Memory B cell (primary cell): ENCODE measurements around the gene GPR35.

Source experiments
- ATAC-seq: fragments of 150-1000 bp; cut with Tn5 transposase; 2 replicates; pipeline ENCODE4 v1.10.0; 2021; ENCODE audit warnings: low read depth, mild to moderate bottlenecking, moderate library complexity
- DNase-seq, 2 donors: peaks; one replicate each; pipeline ENCODE4 v3.0.0; 2022; ENCODE audit warnings: low spot score in 2 of 2
- H3K27ac Mint-ChIP-seq: one replicate; pipeline ENCODE4 v1.8.0; 2022; ENCODE audit warnings: mild to moderate bottlenecking, moderate library complexity, mixed read lengths
- H3K27me3 Mint-ChIP-seq: one replicate; pipeline ENCODE4 v1.8.0; 2022; ENCODE audit warnings: mixed read lengths
- H3K36me3 Mint-ChIP-seq: one replicate; pipeline ENCODE4 v1.8.0; 2022; ENCODE audit warnings: mild to moderate bottlenecking, mixed read lengths
- H3K4me1 Mint-ChIP-seq: one replicate; pipeline ENCODE4 v1.8.0; 2022; ENCODE audit warnings: mixed read lengths
- H3K4me3 Mint-ChIP-seq: one replicate; pipeline ENCODE4 v1.8.0; 2022; ENCODE audit warnings: mild to moderate bottlenecking, moderate library complexity, mixed read lengths
- H3K9me3 Mint-ChIP-seq: one replicate; pipeline ENCODE4 v1.8.0; 2022; ENCODE audit warnings: mixed read lengths

GPR35 gene

GRCh38 chr2:240585101-240585500 is 40.2 kb upstream of the GPR35 start:
- H3K27ac Mint-ChIP-seq, result peak overlapping the region; percentile 93
- H3K4me3 Mint-ChIP-seq, result peak overlapping the region; percentile 89
- H3K27me3 Mint-ChIP-seq, result no peaks in the 10 kb centered on the region
- ATAC-seq, result peak; percentile 31
- H3K9me3 Mint-ChIP-seq, result peaks cover 1% of the 10 kb centered on the region
- peaks cover 36% of the 10 kb centered on the region for H3K4me1 Mint-ChIP-seq
- DNase-seq, result peak; percentile 25 to 46
- peaks cover 10% of the 10 kb centered on the region for H3K36me3 Mint-ChIP-seq

GRCh38 chr2:240585681-240586197 is 39.5 kb upstream of the GPR35 start:
- H3K27ac Mint-ChIP-seq, result peak overlapping the region; percentile 93
- DNase-seq (peak in 1 of 2 donors; percentile 31), ATAC-seq (no peak)
- H3K4me1 Mint-ChIP-seq, result peaks cover 30% of the 10 kb centered on the region
- peaks cover 7% of the 10 kb centered on the region for H3K36me3 Mint-ChIP-seq
- no peaks in the 10 kb centered on the region for H3K27me3 Mint-ChIP-seq
- peaks cover 1% of the 10 kb centered on the region for H3K9me3 Mint-ChIP-seq
- H3K4me3 Mint-ChIP-seq, result peak overlapping the region; percentile 89

GRCh38 chr2:240586198-240586918 is 38.9 kb upstream of the GPR35 start, which contains the start of gene CAPN10:
Gene CAPN10 (plus strand): TSS chr2:240586734. CDS start chr2:240586912, 178 bp downstream.
- Mint-ChIP-seq H3K27ac (peak within 1 kb of the TSS; percentile 93), H3K36me3 (peaks cover 4% of the 10 kb centered on the region), H3K4me1 (peaks cover 30% of the 10 kb centered on the region), H3K27me3 (no peaks in the 10 kb centered on the region), H3K4me3 (peak within 1 kb of the TSS; percentile 89), H3K9me3 (peaks cover 1% of the 10 kb centered on the region)
- DNase-seq, result peak; percentile 93 to 95
- peak; percentile 78 for ATAC-seq

GRCh38 chr2:240586919-240587800 is 38.1 kb upstream of the GPR35 start:
- Mint-ChIP-seq H3K4me3 (peak overlapping the region; percentile 89), H3K36me3 (no peaks in the 10 kb centered on the region), H3K27me3 (no peaks in the 10 kb centered on the region), H3K4me1 (peaks cover 30% of the 10 kb centered on the region), H3K27ac (no peak overlapping the region), H3K9me3 (no peaks in the 10 kb centered on the region)
- ATAC-seq, result peak; percentile 8
- DNase-seq, result no peak

- H3K27me3 Mint-ChIP-seq, result no peaks in the 10 kb centered on the region
- ATAC-seq (no peak), DNase-seq (no peak)
- peaks cover 30% of the 10 kb centered on the region for H3K4me1 Mint-ChIP-seq
- no peak overlapping the region for H3K27ac Mint-ChIP-seq
- H3K9me3 Mint-ChIP-seq, result no peaks in the 10 kb centered on the region
- H3K36me3 Mint-ChIP-seq, result no peaks in the 10 kb centered on the region
- peak overlapping the region; percentile 89 for H3K4me3 Mint-ChIP-seq
Observed at GRCh38 chr2:240588006-240588655, 37.1 kb upstream of the GPR35 start.

GRCh38 chr2:240588669-240589068 is 36.6 kb upstream of the GPR35 start:
- Mint-ChIP-seq H3K4me1 (peaks cover 30% of the 10 kb centered on the region), H3K27ac (no peak overlapping the region), H3K4me3 (no peak overlapping the region), H3K9me3 (no peaks in the 10 kb centered on the region), H3K36me3 (no peaks in the 10 kb centered on the region), H3K27me3 (no peaks in the 10 kb centered on the region)
- ATAC-seq (no peak), DNase-seq (no peak)

- no peaks in the 10 kb centered on the region for H3K27me3 Mint-ChIP-seq
- peaks cover 30% of the 10 kb centered on the region for H3K4me1 Mint-ChIP-seq
- H3K4me3 Mint-ChIP-seq, result no peak overlapping the region
- ATAC-seq (no peak), DNase-seq (no peak)
- H3K27ac Mint-ChIP-seq, result no peak overlapping the region
- H3K9me3 Mint-ChIP-seq, result no peaks in the 10 kb centered on the region
- H3K36me3 Mint-ChIP-seq, result no peaks in the 10 kb centered on the region
Observed at GRCh38 chr2:240589375-240589774, 35.9 kb upstream of the GPR35 start.

GRCh38 chr2:240589850-240590525 is 35.3 kb upstream of the GPR35 start:
- H3K27me3 Mint-ChIP-seq, result no peaks in the 10 kb centered on the region
- no peaks in the 10 kb centered on the region for H3K36me3 Mint-ChIP-seq
- DNase-seq (no peak), ATAC-seq (no peak)
- H3K4me3 Mint-ChIP-seq, result no peak overlapping the region
- peaks cover 23% of the 10 kb centered on the region for H3K4me1 Mint-ChIP-seq
- H3K27ac Mint-ChIP-seq, result no peak overlapping the region
- H3K9me3 Mint-ChIP-seq, result no peaks in the 10 kb centered on the region

- Mint-ChIP-seq H3K4me1 (peaks cover 18% of the 10 kb centered on the region), H3K9me3 (no peaks in the 10 kb centered on the region), H3K4me3 (no peak overlapping the region), H3K27me3 (no peaks in the 10 kb centered on the region), H3K36me3 (no peaks in the 10 kb centered on the region), H3K27ac (no peak overlapping the region)
- DNase-seq, result no peak
- ATAC-seq, result no peak
Observed at GRCh38 chr2:240590681-240591111, 34.6 kb upstream of the GPR35 start.

- DNase-seq, result no peak
Observed at GRCh38 chr2:240591226-240591625, 34.1 kb upstream of the GPR35 start.

GRCh38 chr2:240591784-240592183 is 33.5 kb upstream of the GPR35 start:
- no peaks in the 10 kb centered on the region for H3K9me3 Mint-ChIP-seq
- ATAC-seq, result no peak
- no peaks in the 10 kb centered on the region for H3K27me3 Mint-ChIP-seq
- no peaks in the 10 kb centered on the region for H3K36me3 Mint-ChIP-seq
- H3K4me1 Mint-ChIP-seq, result peaks cover 16% of the 10 kb centered on the region
- H3K4me3 Mint-ChIP-seq, result no peak overlapping the region
- no peak for DNase-seq
- no peak overlapping the region for H3K27ac Mint-ChIP-seq

More at GRCh38 chr2:240591226-240591625, 34.1 kb upstream of the GPR35 start:
- Mint-ChIP-seq H3K9me3 (no peaks in the 10 kb centered on the region), H3K27me3 (no peaks in the 10 kb centered on the region), H3K4me3 (no peak overlapping the region), H3K27ac (no peak overlapping the region), H3K36me3 (no peaks in the 10 kb centered on the region), H3K4me1 (peaks cover 16% of the 10 kb centered on the region)
- ATAC-seq, result no peak

GRCh38 chr2:240593026-240593702 is 32.1 kb upstream of the GPR35 start:
- peaks cover 7% of the 10 kb centered on the region for H3K4me1 Mint-ChIP-seq
- no peaks in the 10 kb centered on the region for H3K27me3 Mint-ChIP-seq
- H3K27ac Mint-ChIP-seq, result no peak overlapping the region
- no peak overlapping the region for H3K4me3 Mint-ChIP-seq
- H3K36me3 Mint-ChIP-seq, result no peaks in the 10 kb centered on the region
- DNase-seq, result no peak
- H3K9me3 Mint-ChIP-seq, result no peaks in the 10 kb centered on the region
- no peak for ATAC-seq
